OCI-LY7 (cell line): ENCODE data around the gene HLCS.

ENCODE experiments used
- EZH2phosphoT487 ChIP-seq: fragments of 200-600 bp; sonication (generic); IDR thresholded peaks from 2 replicates; pipeline ENCODE4 v1.6.1; 2018; ENCODE audit warnings: low read depth, borderline replicate concordance, mild to moderate bottlenecking, mixed run types, antibody characterized with exemption, low read length, moderate library complexity, mixed read lengths
- TF ChIP-seq, protein P1 (sequence below): fragments of 200-600 bp; sonication (generic); conservative IDR thresholded peaks from 2 replicates; pipeline ENCODE4 v1.5.1; 2014; ENCODE audit warnings: mild to moderate bottlenecking, antibody characterized with exemption, low read length, moderate library complexity, mixed read lengths

DNA sequence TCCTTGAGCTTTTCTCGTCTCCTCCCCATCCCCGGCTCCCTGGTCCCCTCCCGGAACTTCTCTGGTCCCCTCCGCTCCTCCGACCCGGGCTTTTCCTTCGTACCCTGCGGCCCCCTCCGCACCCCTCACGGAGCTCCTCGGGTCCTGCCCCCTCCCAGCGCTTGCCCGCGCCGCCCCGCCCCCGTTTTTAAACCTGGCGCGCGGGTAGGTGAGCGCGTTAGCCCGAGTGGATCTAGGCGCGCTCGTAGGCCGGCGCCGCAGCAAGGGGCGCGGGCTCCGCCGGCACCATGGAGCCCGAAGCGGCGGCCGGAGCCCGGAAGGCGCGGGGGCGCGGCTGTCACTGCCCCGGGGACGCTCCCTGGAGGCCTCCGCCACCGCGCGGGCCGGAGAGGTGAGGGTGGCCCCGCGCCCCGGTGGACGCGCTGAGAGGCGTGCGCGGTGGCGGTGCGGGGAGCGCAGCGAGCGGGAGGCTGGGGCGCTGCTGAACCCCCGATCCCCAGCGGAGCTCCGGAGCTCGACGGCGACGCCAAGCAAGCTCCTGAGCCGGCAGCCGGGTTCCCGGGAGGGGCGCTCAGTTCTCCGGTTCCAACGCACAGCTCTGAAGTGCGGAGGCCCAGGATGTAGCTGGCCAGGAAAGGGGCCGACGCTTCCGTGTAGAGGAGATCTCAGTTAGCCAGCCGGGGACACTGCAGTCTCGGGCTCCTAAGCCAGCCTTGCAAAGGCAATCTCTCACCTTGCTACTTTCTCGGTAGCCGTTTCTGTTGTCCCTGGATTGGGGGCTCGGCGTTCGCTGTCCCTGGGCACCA, 40.2 kb upstream of the HLCS start, which contains the start of gene RIPPLY3:
- TF ChIP-seq, protein P1, sequence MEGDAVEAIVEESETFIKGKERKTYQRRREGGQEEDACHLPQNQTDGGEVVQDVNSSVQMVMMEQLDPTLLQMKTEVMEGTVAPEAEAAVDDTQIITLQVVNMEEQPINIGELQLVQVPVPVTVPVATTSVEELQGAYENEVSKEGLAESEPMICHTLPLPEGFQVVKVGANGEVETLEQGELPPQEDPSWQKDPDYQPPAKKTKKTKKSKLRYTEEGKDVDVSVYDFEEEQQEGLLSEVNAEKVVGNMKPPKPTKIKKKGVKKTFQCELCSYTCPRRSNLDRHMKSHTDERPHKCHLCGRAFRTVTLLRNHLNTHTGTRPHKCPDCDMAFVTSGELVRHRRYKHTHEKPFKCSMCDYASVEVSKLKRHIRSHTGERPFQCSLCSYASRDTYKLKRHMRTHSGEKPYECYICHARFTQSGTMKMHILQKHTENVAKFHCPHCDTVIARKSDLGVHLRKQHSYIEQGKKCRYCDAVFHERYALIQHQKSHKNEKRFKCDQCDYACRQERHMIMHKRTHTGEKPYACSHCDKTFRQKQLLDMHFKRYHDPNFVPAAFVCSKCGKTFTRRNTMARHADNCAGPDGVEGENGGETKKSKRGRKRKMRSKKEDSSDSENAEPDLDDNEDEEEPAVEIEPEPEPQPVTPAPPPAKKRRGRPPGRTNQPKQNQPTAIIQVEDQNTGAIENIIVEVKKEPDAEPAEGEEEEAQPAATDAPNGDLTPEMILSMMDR, result no peak
- no peak for TF ChIP-seq EZH2phosphoT487
